HepG2 (cell line): ENCODE data around the gene EFEMP2. TPM values are rescaled to one million over a fixed set of nuclear protein-coding genes. Genes with fewer than 3 reads are reported as not detected.

ENCODE experiments used
- ATAC-seq: fragments of 200-7000 bp; cut with Tn5 transposase; 3 replicates; pipeline ENCODE4 v1.9.1; 2020; ENCODE audit warnings: mild to moderate bottlenecking, moderate library complexity
- BruUV-seq: library from RNA; stranded (reverse); fragments of 400-500 nt; replicated peaks from 2 replicates; lab custom pipeline; 2021; lab: Mats Ljungman, UMichigan
- CTCF ChIA-PET: fragments of 300-600 bp; formaldehyde crosslinking; extraction: SDS; loops from one replicate; lab custom pipeline; 2021; ENCODE audit warnings: low total read pairs, inconsistent platforms, low intra/inter-chr PET ratio; lab: Yijun Ruan, JAX
- POLR2A ChIA-PET: fragments of 350-600 bp; sonication (Branson Sonifier 250); formaldehyde crosslinking; loops from one replicate; lab custom pipeline; 2020; ENCODE audit warnings: antibody characterized with exemption, inconsistent platforms; lab: Yijun Ruan, JAX
- DNase-seq: peaks from one replicate; pipeline ENCODE4 v3.0.0-alpha.2; 2015; ENCODE audit warnings: low spot score
- FAIRE-seq: peaks from 3 replicates; lab custom pipeline; 2011; peaks lifted over from hg19 to GRCh38; lab: Jason Lieb, UNC
- H2AFZ ChIP-seq: one replicate; pipeline ENCODE4 v1.6.1; 2011; ENCODE audit warnings: low read length, inconsistent platforms
- H3K27ac ChIP-seq: fragments of 300-600 bp; 3 replicates; pipeline ENCODE4 v1.8.0; 2011; ENCODE audit warnings: mixed run types, mild to moderate bottlenecking, mixed read lengths, low read length, inconsistent platforms; ENCODE audit not compliant: insufficient read depth; ENCODE audit errors: extremely low read length
- H3K27me3 ChIP-seq, 2 experiments: fragments of 200-600 bp in 1 of 2; 2 replicates in 1 of 2; 3 replicates in 1 of 2; pipeline versions ENCODE4 v1.6.0 to v1.8.0; 2011; ENCODE audit warnings: low read length in 2 of 2, mild to moderate bottlenecking in 2 of 2, moderate library complexity in 2 of 2, inconsistent platforms in 1 of 2; ENCODE audit not compliant: insufficient read depth in 2 of 2, control insufficient read depth in 1 of 2
- H3K36me3 ChIP-seq, 2 experiments: fragments of 200-600 bp in 1 of 2; replicated peaks in 1 of 2; 2 replicates in 1 of 2; 3 replicates in 1 of 2; pipeline versions ENCODE4 v1.5.1 to v1.8.0; 2011; ENCODE audit warnings: low read length in 2 of 2, inconsistent platforms in 1 of 2; ENCODE audit not compliant: insufficient read depth in 2 of 2, control insufficient read depth in 1 of 2
- H3K4me1 ChIP-seq: 2 replicates; pipeline ENCODE4 v1.5.1; 2012; ENCODE audit warnings: low read length, inconsistent platforms; ENCODE audit not compliant: insufficient read depth
- H3K4me2 ChIP-seq: 2 replicates; pipeline ENCODE4 v1.6.0; 2011; ENCODE audit warnings: low read depth, low read length, inconsistent platforms
- H3K4me3 ChIP-seq, 3 experiments: fragments of 200-600 bp in 1 of 3; sonication (generic), shearing (Covaris generic) in 1 of 3; replicated peaks in 1 of 3; 2 replicates each; pipeline ENCODE4 v1.5.1; 2011 to 2016; ENCODE audit warnings: low read length in 3 of 3, inconsistent platforms in 2 of 3, low read depth in 2 of 3, mild to moderate bottlenecking in 2 of 3, control low read depth in 1 of 3, mixed read lengths in 1 of 3; ENCODE audit not compliant: insufficient read depth in 1 of 3
- H3K79me2 ChIP-seq: one replicate; pipeline ENCODE4 v1.6.1; 2011; ENCODE audit warnings: low read length, inconsistent platforms; ENCODE audit not compliant: insufficient read depth
- H3K9ac ChIP-seq: 2 replicates; pipeline ENCODE4 v1.6.0; 2011; ENCODE audit warnings: mild to moderate bottlenecking, low read depth, low read length, inconsistent platforms; ENCODE audit not compliant: insufficient read depth
- H3K9me3 ChIP-seq: 2 replicates; pipeline ENCODE4 v1.5.1; 2012; ENCODE audit warnings: mild to moderate bottlenecking, low read length
- H4K20me1 ChIP-seq: 2 replicates; pipeline ENCODE4 v1.6.0; 2011; ENCODE audit warnings: inconsistent platforms, mild to moderate bottlenecking, low read length, moderate library complexity; ENCODE audit not compliant: insufficient read depth
- EHMT2 ChIP-seq: fragments of 200-600 bp; sonication (generic); IDR thresholded peaks from 2 replicates; pipeline ENCODE4 v1.7.0; 2017; ENCODE audit warnings: antibody characterized with exemption, low read depth, low read length, borderline replicate concordance
- IRF9 ChIP-seq: sonication (generic); formaldehyde crosslinking; IDR thresholded peaks from 2 replicates; pipeline ENCODE4 v1.8.0; 2022; ENCODE audit warnings: missing genetic modification reagents, mild to moderate bottlenecking, borderline replicate concordance
- KLF16 ChIP-seq, 2 experiments: sonication (generic) in 1 of 2; formaldehyde crosslinking in 1 of 2; IDR thresholded peaks; 2 replicates each; pipeline versions ENCODE4 v1.6.1 to v1.8.0; 2016 to 2023; ENCODE audit warnings: missing genetic modification reagents in 2 of 2, missing compliant biosample characterization in 1 of 2
- MNT ChIP-seq: fragments of 450-650 bp; IDR thresholded peaks from 2 replicates; pipeline ENCODE4 v1.6.1; 2016
- NCOA1 ChIP-seq: sonication (generic); formaldehyde crosslinking; IDR thresholded peaks from 2 replicates; pipeline ENCODE4 v1.9.0; 2021; ENCODE audit warnings: missing genetic modification reagents
- NFATC3 ChIP-seq: sonication (generic); formaldehyde crosslinking; IDR thresholded peaks from 2 replicates; pipeline ENCODE4 v1.5.1; 2020; ENCODE audit warnings: mild to moderate bottlenecking, missing genetic modification reagents
- RAD51 ChIP-seq: fragments of 450-650 bp; IDR thresholded peaks from 2 replicates; pipeline ENCODE4 v1.6.1; 2016; ENCODE audit warnings: borderline replicate concordance
- RBM39 ChIP-seq: fragments of 200-400 bp; formaldehyde crosslinking; IDR thresholded peaks from one replicate; pipeline ENCODE4 v1.6.1; 2018; ENCODE audit warnings: antibody characterized with exemption, mild to moderate bottlenecking, low read depth, low read length; ENCODE audit not compliant: poor library complexity, severe bottlenecking
- REL ChIP-seq: sonication (generic); formaldehyde crosslinking; conservative IDR thresholded peaks from 2 replicates; pipeline ENCODE4 v1.8.0; 2022; ENCODE audit warnings: mild to moderate bottlenecking, missing genetic modification reagents, moderate library complexity
- SRSF1 ChIP-seq: fragments of 200-400 bp; formaldehyde crosslinking; optimal IDR thresholded peaks from 2 replicates; pipeline ENCODE3; 2017; ENCODE audit warnings: mild to moderate bottlenecking, low read depth, low read length, moderate library complexity
- TOPORS ChIP-seq: sonication (generic); formaldehyde crosslinking; IDR thresholded peaks from 2 replicates; pipeline ENCODE4 v1.8.0; 2023; ENCODE audit warnings: mild to moderate bottlenecking, missing genetic modification reagents
- ZBTB4 ChIP-seq: sonication (generic); formaldehyde crosslinking; IDR thresholded peaks from 2 replicates; pipeline ENCODE4 v1.4.0; 2020; ENCODE audit warnings: missing genetic modification reagents, mild to moderate bottlenecking, borderline replicate concordance
- ZBTB7A ChIP-seq: sonication (generic); formaldehyde crosslinking; IDR thresholded peaks from 2 replicates; pipeline ENCODE4 v1.8.0; 2022; ENCODE audit warnings: mild to moderate bottlenecking, missing genetic modification reagents
- ZEB1 ChIP-seq: IDR thresholded peaks from 2 replicates; pipeline ENCODE4 v1.6.1; 2012; ENCODE audit warnings: mild to moderate bottlenecking, low read depth, inconsistent platforms; ENCODE audit not compliant: insufficient replicate concordance
- ZNF567 ChIP-seq: sonication (generic); formaldehyde crosslinking; IDR thresholded peaks from 2 replicates; pipeline ENCODE4 v1.8.1; 2023; ENCODE audit warnings: mild to moderate bottlenecking, missing genetic modification reagents, borderline replicate concordance
- ZNF614 ChIP-seq: IDR thresholded peaks from 2 replicates; pipeline ENCODE4 v1.6.1; 2018; ENCODE audit warnings: missing biosample characterization, missing genetic modification reagents, inconsistent platforms, borderline replicate concordance
- ZNF713 ChIP-seq: sonication (generic); formaldehyde crosslinking; IDR thresholded peaks from 2 replicates; pipeline ENCODE4 v1.4.0; 2020; ENCODE audit warnings: mild to moderate bottlenecking, missing genetic modification reagents
- WGBS: methylation state at CpG from one replicate; pipeline ENCODE4 v1.1.6; 2017; ENCODE audit warnings: low lambda C conversion rate; 5-methylcytosine and 5-hydroxymethylcytosine counted together
- in situ Hi-C: cut with HindIII; loops from 2 replicates; pipeline ENCODE4 v1.10.0; 2017; ENCODE audit warnings: low pct_unique_long_range_greater_than_20kb; ENCODE audit not compliant: extremely low pct_ligation_motif_present
- intact Hi-C: fragments of 100-400 bp; cut with micrococcal nuclease; formaldehyde crosslinking; loops from one replicate; pipeline ENCODE4 v1.10.0; 2022; ENCODE audit not compliant: unreplicated experiment
- polyA plus RNA-seq, 8 experiments: library from polyadenylated mRNA; depleted of rRNA in 3 of 8; stranded (reverse) in 7 of 8; unstranded in 1 of 8; fragments of >200 nt; fragmentation: Illumina TruSeq in 4 of 8; extraction: Trizol in 4 of 8; gene quantifications; 2 replicates each; pipeline versions ENCODE4 v1.2.1 to v1.2.3, GENCODE V29; 2011 to 2016; ENCODE audit warnings: low read depth in 4 of 8, missing spikeins in 1 of 8, mixed read lengths in 1 of 8; ENCODE audit not compliant: insufficient read depth in 1 of 8
- total RNA-seq, 5 experiments: library from RNA; depleted of rRNA; stranded (reverse); fragments of >200 nt; fragmentation: Illumina TruSeq; extraction: Trizol; gene quantifications; 2 replicates each; pipeline ENCODE4 v1.2.3, GENCODE V29; 2016; ENCODE audit warnings: low read depth in 1 of 5

The EFEMP2 gene
- total and polyA plus RNA-seq, 2 of the 13 experiments (the other 11 are each of a cell fraction or from before 2014, with no cell fraction given) = 7.4 to 29.7 TPM

- 0 out of 2 replicates have a peak, but pooled peaks have one; percentile 25 for TF ChIP-seq ZBTB4
- TF ChIP-seq RAD51 = no peak
- no peak for TF ChIP-seq NFATC3 (CRISPR knock-in tag)
- no peak for TF ChIP-seq ZNF713 (CRISPR knock-in tag)
- no peak for TF ChIP-seq EHMT2
Measured at GRCh38 chr11:65857853-65858680, 14.5 kb downstream of the EFEMP2 start, which contains the start of gene CFL1 (continued).

- ChIA-PET CTCF (no interaction called here), POLR2A (interaction anchor here (0.6 to 5.4 kb wide), 15 partner anchors 9 to 241 kb away, joined by 3 to 81 read pairs (median 6); partner anchors contain the start of genes AP5B1, CCDC85B, EFEMP2 and FIBP)
- intact Hi-C loops (no loop called here), in situ Hi-C loops (loop anchor here (10.0 kb wide), 1 partner anchor 303 kb away; the partner anchor contains the start of gene LTBP3)
- H3K4me2 ChIP-seq = peak overlapping the region; percentile 79
- peaks cover 50% of the 10 kb centered on the region for H4K20me1 ChIP-seq
- H2AFZ ChIP-seq = no peak overlapping the region
- H3K79me2 ChIP-seq = peaks cover 32% of the 10 kb centered on the region
- H3K4me3 ChIP-seq = peak overlapping the region; percentile 76 to 99 (median 93)
- H3K9me3 ChIP-seq = no peaks in the 10 kb centered on the region
- H3K27ac ChIP-seq = peak overlapping the region; percentile 83
- FAIRE-seq (no peak), ATAC-seq (no peak), DNase-seq (no peak)
- H3K36me3 ChIP-seq = peaks cover 14 to 36% of the 10 kb centered on the region in 2 experiments
- BruUV-seq = no TSS peak
- peaks cover 65% of the 10 kb centered on the region for H3K4me1 ChIP-seq
- WGBS = 0% methylated on average over 10 of the region's 49 CpGs
- peak overlapping the region; percentile 86 for H3K9ac ChIP-seq
- no peaks in the 10 kb centered on the region; a peak in 1 of 5 replicates for H3K27me3 ChIP-seq
- no peak for TF ChIP-seq KLF16 (CRISPR knock-in tag; IDR thresholded peaks at IDR 0.05)
- TF ChIP-seq MNT = no peak
- TF ChIP-seq SRSF1 = peak; percentile 91
- TF ChIP-seq ZEB1 = no peak
- TF ChIP-seq TOPORS = no peak
- no peak for TF ChIP-seq ZNF567 (CRISPR knock-in tag)
- peak; percentile 78 for TF ChIP-seq RBM39
- TF ChIP-seq NCOA1 (CRISPR knock-in tag) = no peak
- no peak; the same call in 1 of the 2 replicates for TF ChIP-seq ZBTB7A (CRISPR knock-in tag)
- TF ChIP-seq IRF9 (CRISPR knock-in tag) = no peak
- no peak for TF ChIP-seq ZNF614 (CRISPR knock-in tag)
- 0 out of 2 replicates have a peak, but pooled peaks have one; percentile 11 for TF ChIP-seq REL (CRISPR knock-in tag)
Measured at GRCh38 chr11:65857500-65857852, 15.1 kb downstream of the EFEMP2 start.
